Central memory CD4-positive, alpha-beta T cell (primary cell): ENCODE data around the gene RBM19.

Source experiments
- DNase-seq: peaks from one replicate; pipeline ENCODE4 v3.0.0; 2022

The RBM19 gene

GRCh38 chr12:113955109-113955970, 10.8 kb downstream of the RBM19 start:
- DNase-seq, result no peak

DNA sequence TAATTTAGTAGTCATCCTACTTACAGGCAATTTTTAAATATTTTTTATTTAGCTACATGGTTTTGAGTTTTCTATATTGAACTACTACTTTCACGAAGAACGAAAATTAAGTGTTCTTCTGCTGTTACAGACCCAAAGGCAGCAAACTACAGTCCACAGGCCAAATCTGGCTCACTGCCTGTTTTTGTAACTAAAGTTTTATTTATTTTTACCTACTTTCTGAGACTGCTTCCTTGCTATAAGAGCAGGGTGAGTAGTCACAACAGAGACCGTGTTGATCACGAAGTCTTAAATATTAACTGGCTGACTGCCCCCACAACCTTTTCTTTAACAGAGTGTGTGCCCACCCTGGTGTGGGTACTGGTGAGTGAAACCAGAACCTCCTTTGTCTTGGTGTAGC, 11.6 kb downstream of the RBM19 start:
- DNase-seq, result no peak

GRCh38 chr12:113950873-113951272, 15.3 kb downstream of the RBM19 start:
- no peak for DNase-seq

DNA sequence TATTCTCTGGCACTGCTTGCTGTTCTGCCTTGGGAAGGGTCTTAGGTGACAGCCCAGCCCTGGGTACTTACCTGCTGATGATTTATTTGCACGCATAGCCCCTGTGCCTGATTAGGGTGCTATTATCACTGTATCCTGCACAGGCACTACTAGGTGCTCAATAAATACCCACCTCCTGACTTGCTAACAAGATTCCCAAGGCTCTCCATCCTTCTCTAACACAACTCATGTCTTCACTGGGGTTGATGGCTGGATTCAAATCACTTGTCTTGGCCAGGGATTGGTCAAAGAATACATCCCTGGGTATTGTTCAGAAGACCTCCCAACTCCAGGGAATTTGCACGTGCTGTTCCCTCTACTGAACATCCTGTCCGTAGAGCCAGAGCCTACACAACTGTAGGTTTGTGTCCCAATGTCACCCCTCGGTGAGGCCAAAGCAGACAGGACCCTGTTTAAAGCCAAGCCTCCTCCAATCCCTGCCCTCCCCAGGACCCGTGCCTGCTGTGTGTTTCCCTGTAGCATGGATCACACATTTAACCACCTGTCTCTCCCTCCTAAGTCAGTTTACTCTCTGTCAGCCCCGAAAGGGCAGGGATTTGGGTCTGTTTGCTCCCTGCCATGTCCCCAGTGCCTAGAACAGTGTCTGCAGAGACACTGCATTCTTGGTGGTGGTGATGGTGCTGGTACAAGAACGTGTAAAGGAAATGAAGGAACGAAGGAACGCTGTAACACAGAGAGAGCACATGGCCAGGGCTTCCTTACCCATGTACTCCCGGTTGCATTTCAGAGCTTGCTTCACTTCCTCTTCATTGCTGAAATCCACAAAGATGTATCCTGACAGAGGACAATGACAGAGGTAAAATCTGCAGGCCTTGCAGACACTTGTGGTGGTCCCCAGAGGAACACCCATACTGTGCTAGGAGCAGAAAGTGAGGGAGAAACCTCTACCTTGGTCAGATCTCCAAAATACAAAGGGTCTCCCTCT, 16.5 kb downstream of the RBM19 start:
- DNase-seq, result no peak

GRCh38 chr12:113948151-113948914, 17.8 kb downstream of the RBM19 start:
- no peak for DNase-seq

DNA sequence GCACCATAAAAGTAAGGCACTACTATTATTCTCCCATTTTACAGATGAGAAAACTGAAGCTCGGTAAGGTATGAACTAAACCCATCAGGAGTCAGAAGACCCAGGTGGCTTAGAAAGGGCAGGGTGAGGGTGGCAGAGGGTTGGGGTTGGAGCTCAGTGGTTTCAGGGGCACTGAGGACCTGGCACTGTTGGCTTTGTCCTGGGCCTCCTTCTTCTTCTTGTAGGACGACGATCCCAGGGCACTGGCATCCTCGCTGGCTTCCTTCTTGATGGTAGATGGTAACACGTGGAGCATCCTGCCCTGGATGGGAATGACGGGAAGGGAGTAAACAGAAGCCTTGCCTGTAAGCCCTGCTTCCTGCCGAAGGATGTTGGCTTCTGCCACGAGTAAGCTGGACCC, 19.9 kb downstream of the RBM19 start:
- no peak for DNase-seq

DNA sequence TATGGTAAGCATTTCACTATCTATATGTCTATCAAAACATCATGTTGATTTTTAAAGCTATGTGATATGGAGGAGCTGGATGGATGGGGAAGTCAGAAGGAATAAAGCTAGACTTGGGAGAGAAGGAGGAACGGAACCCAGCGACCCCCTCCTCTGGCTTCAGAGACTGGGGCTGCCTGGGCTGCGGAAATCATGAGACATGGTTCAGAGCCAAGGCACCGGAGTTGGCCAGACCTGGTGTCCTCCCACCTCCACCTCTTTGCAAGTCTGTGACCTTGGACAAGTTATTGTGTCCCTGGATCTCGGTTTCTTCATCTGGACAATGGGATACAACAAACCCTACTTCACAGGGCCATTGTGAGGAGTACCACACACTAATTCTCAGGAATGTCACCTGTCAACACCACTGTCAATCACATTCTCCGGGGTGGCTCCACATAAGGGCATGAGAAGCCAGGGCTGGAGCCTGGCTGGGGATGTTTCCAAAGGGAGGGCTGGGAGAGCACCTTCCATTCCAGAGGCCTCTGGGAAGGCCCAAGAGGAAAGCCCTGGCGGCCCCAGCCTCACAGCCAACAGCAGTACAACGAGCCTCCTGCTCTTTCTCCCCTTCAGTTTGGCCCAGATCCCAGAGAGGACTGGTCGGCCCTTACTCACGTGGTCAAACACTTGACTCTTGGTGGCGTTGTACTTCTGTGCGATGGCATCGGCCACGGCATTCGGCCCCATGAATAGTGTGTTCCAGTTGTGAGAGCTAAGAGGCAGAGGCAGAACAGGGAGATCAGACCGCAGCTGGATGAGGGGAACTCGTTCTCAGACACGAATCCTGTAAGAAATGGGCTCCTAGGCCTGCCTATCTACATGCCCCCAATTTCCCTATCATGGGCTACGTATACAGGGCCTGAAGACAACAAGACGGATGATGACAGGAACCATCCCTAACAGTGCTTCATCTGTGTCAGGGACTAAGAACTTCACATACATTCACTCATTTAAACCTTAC, 20.7 kb downstream of the RBM19 start:
- no peak for DNase-seq

GRCh38 chr12:113942209-113942608, 23.9 kb downstream of the RBM19 start:
- DNase-seq, result no peak

DNA sequence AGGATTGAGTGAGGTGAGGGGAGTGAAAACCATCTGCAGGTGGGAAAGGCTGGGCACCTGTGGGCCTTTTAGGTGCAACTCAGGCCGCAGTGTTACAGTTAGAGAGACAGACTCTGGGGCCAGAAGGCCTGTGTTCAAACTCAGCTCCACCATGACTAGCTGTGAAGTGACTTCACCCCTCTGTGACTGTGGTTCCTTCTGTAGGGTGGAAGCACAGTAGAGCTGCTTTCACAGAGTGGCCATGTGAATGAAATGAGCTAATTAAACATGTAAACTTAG, 25.0 kb downstream of the RBM19 start:
- DNase-seq, result no peak

- DNase-seq, result no peak
Observed at GRCh38 chr12:113940357-113941207, 25.5 kb downstream of the RBM19 start.

DNA sequence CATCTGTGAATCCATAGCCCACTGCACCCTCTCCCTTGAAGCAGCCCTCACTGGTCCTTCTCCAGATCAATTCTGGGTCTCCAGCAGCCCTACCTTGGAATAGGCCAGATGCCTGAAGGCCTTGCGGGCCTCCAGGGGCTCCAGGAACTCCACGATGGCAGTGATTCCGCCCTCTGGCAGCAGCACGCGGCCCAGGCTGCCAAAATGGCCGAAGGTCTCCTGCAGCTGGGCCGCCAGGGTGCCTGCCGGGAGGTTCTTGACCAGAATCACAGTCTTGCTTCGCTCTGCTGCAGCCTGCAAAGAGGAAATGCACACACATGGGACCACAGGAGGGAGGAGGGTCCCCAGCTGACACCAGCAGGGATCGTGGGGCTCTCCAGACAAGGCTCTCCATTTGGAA, 26.3 kb downstream of the RBM19 start:
- no peak for DNase-seq

DNA sequence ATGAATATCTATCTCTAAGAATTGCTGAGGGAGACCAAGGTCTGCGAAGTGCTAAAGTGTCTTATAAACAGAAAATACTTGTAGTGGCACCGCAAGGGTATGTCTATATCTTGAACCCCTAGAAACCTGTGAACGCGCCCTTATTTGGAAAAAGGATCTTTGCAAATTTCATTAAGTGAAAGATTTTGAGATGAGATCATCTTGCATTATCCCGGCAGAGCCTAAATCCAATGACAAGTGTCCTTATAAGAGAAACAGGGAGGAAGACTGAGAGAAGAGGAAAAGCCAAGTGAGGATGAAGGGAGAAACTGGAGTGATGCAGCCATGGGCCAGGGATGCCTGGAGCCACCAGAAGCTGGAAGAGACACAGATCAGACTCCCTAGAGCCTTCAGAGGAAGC, 27.7 kb downstream of the RBM19 start:
- DNase-seq, result no peak

- DNase-seq, result no peak
Observed at GRCh38 chr12:113936460-113936859, 29.7 kb downstream of the RBM19 start.

GRCh38 chr12:113935459-113935858, 30.7 kb downstream of the RBM19 start:
- no peak for DNase-seq

DNA sequence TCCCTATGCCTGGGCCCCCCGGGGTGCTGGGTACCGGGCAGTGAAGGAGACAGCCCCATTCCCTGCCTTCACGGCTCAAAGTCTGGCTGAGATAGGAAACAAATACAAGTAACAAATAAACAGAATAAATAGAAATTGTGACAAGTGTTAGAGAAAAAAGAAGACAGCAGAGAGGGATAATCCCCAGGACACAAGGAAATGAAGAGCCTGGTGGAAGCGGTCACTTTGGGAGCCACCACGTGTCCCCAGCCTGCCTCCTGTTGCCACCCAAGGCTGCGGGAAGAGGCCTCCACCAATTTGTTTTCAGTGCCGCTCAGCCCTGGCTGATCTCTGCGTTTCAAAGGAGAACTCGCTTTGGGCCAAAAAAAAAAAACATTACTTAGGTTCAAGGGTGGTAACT, 31.2 kb downstream of the RBM19 start:
- DNase-seq, result no peak

- DNase-seq, result no peak
Observed at GRCh38 chr12:113934060-113934814, 31.9 kb downstream of the RBM19 start.

DNA sequence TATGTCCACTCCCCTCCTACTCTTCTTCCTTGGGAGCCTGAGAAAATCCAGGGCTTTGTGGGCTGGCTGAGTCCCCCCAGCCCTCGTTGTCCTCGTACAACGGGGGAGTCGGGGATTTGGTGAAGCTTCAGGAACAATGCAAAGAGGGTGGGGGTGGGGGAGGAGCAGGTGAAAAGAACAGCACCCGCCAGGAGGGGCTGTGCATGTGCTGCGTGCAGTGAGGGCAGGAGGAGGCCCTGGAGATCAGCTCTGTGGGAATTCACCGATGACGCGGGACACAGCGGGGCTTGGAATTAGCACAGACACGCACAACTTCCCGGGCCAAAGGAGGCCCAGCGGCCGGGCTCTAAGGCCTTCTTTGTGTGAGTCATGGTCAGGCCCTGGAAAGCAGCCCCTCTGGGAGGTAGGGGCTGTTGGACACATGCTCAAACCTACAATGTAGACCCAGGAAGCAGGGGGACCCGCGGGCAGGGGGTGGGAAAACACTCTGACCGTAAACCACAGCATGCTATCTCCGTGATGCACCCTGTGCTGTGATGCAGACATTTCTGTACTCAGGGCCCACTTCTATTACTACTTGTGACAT, 32.8 kb downstream of the RBM19 start:
- DNase-seq, result no peak

DNA sequence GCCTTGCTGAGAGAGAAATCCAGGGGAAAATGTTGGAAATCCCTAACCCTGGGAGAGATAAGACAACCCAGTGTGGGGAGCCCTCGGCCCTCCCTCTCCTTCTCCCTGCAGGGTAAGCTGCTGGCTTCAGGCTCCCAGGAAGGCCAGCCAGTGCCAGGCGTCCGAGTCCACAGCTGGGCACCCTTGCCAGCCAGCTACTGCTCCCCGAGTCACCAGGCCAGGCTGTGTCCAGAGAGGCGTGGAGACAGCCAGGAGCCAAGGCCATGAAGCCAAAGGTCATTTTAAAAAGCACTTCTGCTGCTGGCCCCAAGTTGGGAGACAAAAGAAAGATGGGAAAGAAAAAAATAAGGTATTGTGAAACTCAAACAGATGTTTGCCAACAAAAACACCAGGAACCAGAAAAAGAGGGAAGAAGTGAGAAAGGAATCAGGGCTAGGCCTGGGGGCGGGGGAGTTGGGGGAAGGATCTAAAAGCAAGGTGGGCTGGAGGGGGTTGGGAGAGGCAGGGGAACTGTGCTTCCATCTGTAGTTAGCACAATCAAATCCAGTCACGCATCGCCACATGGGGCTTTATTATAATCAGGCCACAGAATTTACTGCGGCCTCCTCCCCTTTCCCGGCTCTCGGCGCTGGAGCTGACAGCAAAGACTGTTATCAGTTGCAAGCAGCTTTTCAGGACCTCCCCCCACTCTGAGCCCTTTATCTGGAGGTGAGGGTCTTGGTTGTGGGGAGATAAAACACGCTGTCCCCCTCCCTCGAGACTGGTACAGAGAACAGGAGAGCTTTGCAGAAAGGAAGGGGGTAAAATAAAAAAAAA, 33.5 kb downstream of the RBM19 start:
- no peak for DNase-seq

- no peak for DNase-seq
Observed at GRCh38 chr12:113931517-113931916, 34.6 kb downstream of the RBM19 start.
